Measurements from ENCODE around the gene ABHD5.

GRCh38 chr3:43647331-43648166 is 43.2 kb upstream of the ABHD5 start:
- TF ChIP-seq CTCF (conservative IDR thresholded peaks at IDR 0.05), result no peak
- TF ChIP-seq ZFX (IDR thresholded peaks at IDR 0.05), result no peak

All from C4-2B (cell line).